GM21360 (cell line): Measurements from ENCODE around the gene IL20RA.
"Not testable (repeated sequence)": the region's sequence is repeated elsewhere in the genome, so short reads cannot be mapped to it uniquely, and the experiment has no call there.

Experiments
- ATAC-seq: cut with Tn5 transposase; IDR thresholded peaks from one replicate; pipeline ENCODE4 v1.9.1; 2021; ENCODE audit warnings: mild to moderate bottlenecking, moderate library complexity; ENCODE audit not compliant: unreplicated experiment

The IL20RA gene, protein sequence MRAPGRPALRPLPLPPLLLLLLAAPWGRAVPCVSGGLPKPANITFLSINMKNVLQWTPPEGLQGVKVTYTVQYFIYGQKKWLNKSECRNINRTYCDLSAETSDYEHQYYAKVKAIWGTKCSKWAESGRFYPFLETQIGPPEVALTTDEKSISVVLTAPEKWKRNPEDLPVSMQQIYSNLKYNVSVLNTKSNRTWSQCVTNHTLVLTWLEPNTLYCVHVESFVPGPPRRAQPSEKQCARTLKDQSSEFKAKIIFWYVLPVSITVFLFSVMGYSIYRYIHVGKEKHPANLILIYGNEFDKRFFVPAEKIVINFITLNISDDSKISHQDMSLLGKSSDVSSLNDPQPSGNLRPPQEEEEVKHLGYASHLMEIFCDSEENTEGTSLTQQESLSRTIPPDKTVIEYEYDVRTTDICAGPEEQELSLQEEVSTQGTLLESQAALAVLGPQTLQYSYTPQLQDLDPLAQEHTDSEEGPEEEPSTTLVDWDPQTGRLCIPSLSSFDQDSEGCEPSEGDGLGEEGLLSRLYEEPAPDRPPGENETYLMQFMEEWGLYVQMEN

DNA sequence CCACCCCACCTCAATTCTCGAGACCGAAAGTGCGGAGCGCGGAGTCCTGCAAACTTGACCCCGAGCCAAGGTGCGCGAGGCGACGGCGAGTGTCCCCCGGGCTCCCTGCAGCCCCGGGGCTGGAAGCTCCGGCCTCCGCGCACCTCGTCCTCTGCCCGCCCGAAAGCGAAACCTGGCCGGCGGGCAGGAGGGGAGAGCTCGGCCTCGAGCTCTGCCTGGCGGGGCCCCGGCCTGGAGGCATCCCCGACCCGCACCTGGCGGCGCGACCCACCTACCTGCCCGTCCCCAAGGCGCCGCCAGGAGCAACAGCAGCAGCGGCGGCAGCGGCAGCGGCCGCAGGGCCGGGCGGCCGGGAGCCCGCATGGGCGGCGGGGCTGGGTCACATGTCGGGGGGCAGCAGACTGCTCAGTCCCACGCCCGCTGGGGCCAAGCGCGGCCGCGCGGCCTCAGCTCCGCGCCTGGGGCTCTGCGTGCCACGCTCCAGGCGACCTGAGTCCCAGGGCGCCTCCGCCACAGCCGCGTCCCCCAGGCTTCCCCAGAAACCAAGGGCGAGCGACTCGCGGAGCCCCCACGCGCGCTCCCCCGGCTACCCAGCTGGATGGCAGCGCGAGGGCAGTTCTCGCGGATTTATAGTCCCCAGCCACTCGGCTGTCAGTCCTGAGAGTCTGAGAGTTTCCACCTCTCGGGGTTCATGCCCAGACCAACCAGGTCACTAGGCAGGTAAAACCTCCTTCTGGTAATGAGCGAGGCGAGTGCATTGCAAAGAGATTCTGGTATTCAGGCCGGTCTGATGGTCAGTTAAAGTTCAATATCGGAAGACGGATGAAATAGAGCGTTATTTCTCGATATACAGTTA is at the start of gene IL20RA:
TSS of gene IL20RA (minus strand) at position 600 of the 856 bp plus-strand sequence. CDS start at position 363, 237 bp downstream.
- no peak for ATAC-seq

DNA sequence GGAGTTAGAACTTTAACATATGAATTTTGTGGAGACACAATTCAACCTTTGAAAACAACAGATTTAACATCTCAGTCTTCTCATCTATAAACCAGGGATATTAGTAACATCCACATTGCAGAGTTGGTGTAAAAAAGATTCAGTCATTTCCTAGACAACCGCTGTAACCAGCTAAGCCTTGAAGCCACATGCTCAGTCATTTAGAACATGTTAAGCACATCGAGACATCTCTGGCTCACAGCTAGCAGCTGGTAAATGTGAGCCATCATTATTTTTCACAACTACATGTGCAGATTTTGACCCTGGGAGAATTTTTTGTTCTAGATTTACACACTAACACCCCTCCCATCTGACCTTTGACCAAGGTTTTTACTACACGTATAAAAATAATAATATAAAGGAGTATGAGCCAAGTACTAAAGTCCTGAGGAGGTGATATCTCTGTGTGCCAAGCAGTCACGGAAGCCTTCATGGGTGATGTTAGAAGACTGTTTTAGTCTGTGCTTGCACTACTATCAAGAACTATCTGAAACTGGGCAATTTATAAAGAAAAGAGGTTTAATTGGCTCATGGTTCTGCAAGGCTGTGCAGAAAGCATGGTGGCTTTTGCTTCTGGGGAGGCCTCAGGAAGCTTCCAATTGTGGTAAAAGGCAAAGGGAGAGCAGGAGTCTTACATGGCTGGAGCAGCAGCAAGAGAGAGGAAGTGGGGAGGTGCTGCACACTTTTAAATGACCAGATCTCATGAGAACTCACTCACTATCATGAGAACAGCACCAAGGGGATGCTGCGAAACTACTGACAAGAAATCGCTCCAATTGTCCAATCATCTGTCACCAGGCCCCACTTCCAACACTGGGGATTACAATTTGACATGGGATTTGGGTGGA is 48.7 kb upstream of the IL20RA start:
- no peak for ATAC-seq

DNA sequence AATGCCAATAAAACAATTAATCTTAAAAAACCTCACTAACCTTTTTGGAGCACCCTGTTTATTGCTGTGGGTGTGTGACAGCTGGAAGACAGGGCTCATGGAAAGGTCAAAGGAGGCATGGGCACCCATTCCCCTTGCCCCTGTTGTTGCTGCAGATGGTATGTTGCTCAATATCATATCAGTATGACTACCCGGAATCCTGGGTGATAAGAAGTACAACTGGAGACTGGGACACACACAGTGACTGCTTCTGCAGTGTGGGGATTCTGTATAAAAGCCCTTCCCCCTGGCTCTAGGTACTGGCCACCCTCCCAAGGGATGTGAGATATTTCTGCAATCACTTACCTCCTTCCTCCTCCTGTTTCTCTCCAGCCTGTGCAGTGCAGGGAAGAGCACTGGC is 47.3 kb upstream of the IL20RA start:
- no peak for ATAC-seq

GRCh38 chr6:137089305-137089704 is 44.5 kb upstream of the IL20RA start:
- no peak for ATAC-seq

- ATAC-seq: no peak
Measured at GRCh38 chr6:137087902-137088301, 43.1 kb upstream of the IL20RA start.

DNA sequence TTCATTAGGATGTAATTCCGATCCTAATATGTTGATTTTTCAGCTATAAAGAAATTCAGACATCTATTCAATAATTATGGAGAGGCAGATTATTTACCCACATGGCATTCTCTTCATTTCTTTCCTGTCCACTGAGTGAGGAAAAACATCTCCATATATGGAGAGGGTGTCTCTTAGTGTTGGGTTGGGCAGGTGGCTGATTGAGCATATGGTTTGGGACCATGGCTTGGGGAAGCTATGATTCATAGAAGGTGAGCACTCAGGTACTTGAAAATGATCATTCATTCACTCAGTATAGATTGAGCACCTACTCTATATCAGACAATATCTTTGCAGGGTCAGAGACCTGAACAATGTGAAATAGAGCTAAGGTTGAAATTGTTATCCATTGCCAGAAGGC is 41.3 kb upstream of the IL20RA start:
- no peak for ATAC-seq

GRCh38 chr6:137084865-137085617 is 40.3 kb upstream of the IL20RA start:
- ATAC-seq: no peak

- no peak for ATAC-seq
Measured at GRCh38 chr6:137084090-137084489, 39.3 kb upstream of the IL20RA start.

DNA sequence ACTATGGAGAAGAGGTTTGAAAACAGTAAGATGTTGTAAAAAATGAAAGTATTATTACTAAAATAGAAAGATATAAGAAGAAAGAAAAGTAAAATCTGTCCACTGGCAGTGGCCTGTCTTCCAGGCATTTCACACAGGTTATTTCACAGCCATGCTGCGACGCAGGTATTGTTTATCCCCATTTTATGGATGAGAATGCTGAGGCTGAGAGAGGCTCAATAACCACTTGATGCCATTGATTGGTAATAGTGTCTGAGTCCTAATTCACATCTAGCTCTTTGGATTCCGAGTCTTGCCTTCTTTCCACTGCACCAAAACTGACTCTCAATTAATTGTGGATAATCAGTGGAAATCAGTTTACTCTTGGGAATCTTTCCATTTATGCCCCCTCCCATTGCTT is 37.2 kb upstream of the IL20RA start:
- no peak for ATAC-seq

GRCh38 chr6:137080711-137081110 is 35.9 kb upstream of the IL20RA start:
- no peak for ATAC-seq

- ATAC-seq: peak; percentile 96
Measured at GRCh38 chr6:137076277-137077068, 31.7 kb upstream of the IL20RA start.

DNA sequence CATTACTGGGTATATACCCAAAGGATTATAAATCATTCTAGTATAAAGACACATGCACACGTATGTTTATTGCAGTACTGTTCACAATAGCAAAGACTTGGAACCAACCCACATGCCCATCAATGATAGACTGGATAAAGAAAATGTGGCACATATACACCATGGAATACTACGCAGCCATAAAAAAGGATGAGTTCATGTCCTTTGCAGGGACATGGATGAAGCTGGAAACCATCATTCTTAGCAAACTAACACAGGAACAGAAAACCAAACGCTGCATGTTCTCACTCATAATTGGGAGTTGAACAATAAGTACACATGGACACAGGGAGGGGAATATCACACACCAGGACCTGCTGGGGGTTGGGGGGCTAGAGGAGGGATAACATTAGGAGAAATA is 31.0 kb upstream of the IL20RA start:
- not testable (repeated sequence) for ATAC-seq

- ATAC-seq: no peak
Measured at GRCh38 chr6:137070303-137070702, 25.5 kb upstream of the IL20RA start.

DNA sequence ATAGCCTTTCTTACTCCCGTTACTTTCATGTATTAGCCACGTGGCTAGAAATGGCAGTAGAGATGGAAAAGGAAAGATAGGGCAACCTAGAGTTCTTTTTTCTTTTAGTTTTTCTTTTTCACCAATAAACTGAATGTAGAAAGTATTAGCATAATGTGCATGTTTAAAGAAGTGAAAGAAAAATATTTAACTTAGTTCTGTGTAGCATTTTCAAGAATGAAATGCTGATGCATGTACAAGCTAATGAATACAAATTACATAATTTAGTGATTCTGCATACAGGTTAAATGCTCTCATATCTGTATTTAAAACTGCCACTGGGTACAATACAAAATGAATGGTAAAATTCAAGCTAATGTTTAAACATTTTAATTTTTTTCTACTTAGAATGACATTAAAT is 22.6 kb upstream of the IL20RA start:
- no peak for ATAC-seq

GRCh38 chr6:137058037-137058436 is 13.3 kb upstream of the IL20RA start:
- ATAC-seq: no peak

GRCh38 chr6:137056121-137056880 is 11.5 kb upstream of the IL20RA start:
- ATAC-seq: no peak

DNA sequence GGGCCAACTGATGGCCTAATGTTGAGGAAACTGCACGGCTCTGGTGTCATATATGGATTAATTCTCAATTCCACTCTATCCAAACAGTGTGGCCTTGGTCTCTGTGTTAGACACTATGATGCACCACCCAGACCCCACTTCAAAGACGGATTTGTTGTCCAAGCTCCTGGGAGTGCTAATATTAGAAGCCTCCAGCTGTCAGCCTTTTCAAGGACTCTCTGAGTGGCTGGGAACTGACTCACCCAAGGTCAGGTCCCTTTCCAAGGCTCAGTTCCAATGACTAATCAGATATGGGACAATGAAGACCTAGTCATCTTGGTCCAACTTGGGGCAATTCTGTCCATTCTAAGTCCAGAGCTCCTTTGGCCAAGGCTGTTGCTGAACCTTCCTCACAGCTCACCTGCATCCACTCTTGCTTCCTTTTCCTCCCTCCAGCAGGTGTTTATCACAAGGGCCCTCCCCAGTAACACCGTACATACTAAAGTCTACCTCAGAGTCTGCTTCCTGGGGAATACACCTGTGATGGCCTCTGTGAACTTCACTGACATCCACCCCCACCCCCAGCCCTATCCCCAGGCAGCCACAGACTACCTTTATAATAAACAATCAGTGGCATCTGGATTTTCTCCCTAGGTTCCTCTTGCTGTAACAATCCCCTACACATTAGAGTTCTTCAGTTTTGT is 7.2 kb upstream of the IL20RA start:
- ATAC-seq: no peak

DNA sequence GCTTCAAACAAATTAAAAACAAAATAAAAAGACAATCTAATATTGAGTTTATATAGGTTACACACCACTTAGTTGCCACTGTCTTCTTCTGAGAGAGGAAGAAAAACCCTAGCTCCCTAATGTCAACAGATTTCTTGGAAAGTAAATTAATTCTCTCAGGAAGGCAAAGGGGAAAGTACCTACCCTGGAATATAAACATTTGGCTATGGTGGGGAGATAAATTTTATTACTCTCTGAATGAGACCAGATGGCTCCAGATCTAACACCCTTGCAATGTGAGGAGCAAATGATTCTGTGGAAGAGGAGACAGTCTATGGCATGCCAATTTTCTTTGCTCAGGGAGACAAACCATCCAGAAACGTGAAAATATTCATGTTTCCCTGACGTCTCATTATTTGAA is 4.3 kb upstream of the IL20RA start:
- ATAC-seq: no peak
